Natural killer cell (primary cell): ENCODE results near the gene ITFG1. TPM values are rescaled to one million over a fixed set of nuclear protein-coding genes. Genes with fewer than 3 reads are reported as not detected.
A peak's percentile ranks its signal among the peaks of the same experiment; 100 is the strongest.

Experiments used
- ATAC-seq, 3 donors: fragments of 150-1000 bp in 2 of 3; fragments of 200-7000 bp in 1 of 3; cut with Tn5 transposase; 1 replicate in 1 of 3; 2 replicates in 2 of 3; pipeline ENCODE4 v1.10.0; 2021; ENCODE audit warnings: mild to moderate bottlenecking in 2 of 3, moderate library complexity in 2 of 3
- DNase-seq, 2 donors: peaks; one replicate each; pipeline versions ENCODE4 v3.0.0 to v3.0.0-alpha.2; 2013 to 2021; ENCODE audit warnings: mixed read lengths in 1 of 2
- H3K27ac ChIP-seq: one replicate; pipeline ENCODE4 v1.5.1; 2013; ENCODE audit warnings: mild to moderate bottlenecking, low read length
- H3K27me3 ChIP-seq: one replicate; pipeline ENCODE4 v1.6.1; 2013; ENCODE audit warnings: low read length; ENCODE audit not compliant: control insufficient read depth, insufficient read depth
- H3K36me3 ChIP-seq: one replicate; pipeline ENCODE4 v1.6.1; 2013; ENCODE audit warnings: low read length; ENCODE audit not compliant: control insufficient read depth, insufficient read depth
- H3K4me1 ChIP-seq: one replicate; pipeline ENCODE4 v1.6.1; 2013; ENCODE audit warnings: low read length; ENCODE audit not compliant: control insufficient read depth, insufficient read depth
- H3K4me3 ChIP-seq: one replicate; pipeline ENCODE4 v1.5.1; 2013; ENCODE audit warnings: low read length
- H3K9me3 ChIP-seq: one replicate; pipeline ENCODE4 v1.6.1; 2013; ENCODE audit warnings: low read length; ENCODE audit not compliant: control insufficient read depth, insufficient read depth
- H3K27ac Mint-ChIP-seq, 2 donors: one replicate each; pipeline ENCODE4 v1.8.0; 2022; ENCODE audit warnings: mild to moderate bottlenecking in 2 of 2, mixed read lengths in 2 of 2, moderate library complexity in 1 of 2
- H3K27me3 Mint-ChIP-seq, 2 donors: one replicate each; pipeline ENCODE4 v1.8.0; 2022; ENCODE audit warnings: low read depth in 2 of 2, mixed read lengths in 2 of 2
- H3K36me3 Mint-ChIP-seq: one replicate; pipeline ENCODE4 v1.8.0; 2022; ENCODE audit warnings: mixed read lengths
- H3K4me1 Mint-ChIP-seq, 2 donors: one replicate each; pipeline ENCODE4 v1.8.0; 2022; ENCODE audit warnings: mixed read lengths in 2 of 2
- H3K4me3 Mint-ChIP-seq: one replicate; pipeline ENCODE4 v1.8.0; 2022; ENCODE audit warnings: mild to moderate bottlenecking, moderate library complexity, mixed read lengths
- H3K9me3 Mint-ChIP-seq, 2 donors: one replicate each; pipeline ENCODE4 v1.8.0; 2022; ENCODE audit warnings: mixed read lengths in 2 of 2
- WGBS: methylation state at CpG from one replicate; pipeline ENCODE4 v1.1.7; 2013; ENCODE audit warnings: missing lambda C conversion rate; ENCODE audit not compliant: insufficient coverage; 5-methylcytosine and 5-hydroxymethylcytosine counted together
- intact Hi-C: fragments of 100-400 bp; cut with micrococcal nuclease; formaldehyde crosslinking; loops from one replicate; pipeline ENCODE4 v1.14.2; 2022
- total RNA-seq, 4 donors: library from RNA; stranded (reverse); fragments of 120-200 nt in 1 of 4; gene quantifications; one replicate each; pipeline versions ENCODE4 v1.2.3 to v1.2.4, GENCODE V29; 2013 to 2022
- TF ChIP-seq, protein P1 (sequence below): fragments of 200-600 bp; IDR thresholded peaks from one replicate; pipeline ENCODE4 v1.8.0; 2022; ENCODE audit warnings: antibody characterized with exemption

Gene ITFG1
- total RNA-seq, 3 donors from 2014 or later (not counting 1 experiment from before 2014, with no cell fraction given), result 30.4 to 44.1 (median 38.2) TPM

DNA sequence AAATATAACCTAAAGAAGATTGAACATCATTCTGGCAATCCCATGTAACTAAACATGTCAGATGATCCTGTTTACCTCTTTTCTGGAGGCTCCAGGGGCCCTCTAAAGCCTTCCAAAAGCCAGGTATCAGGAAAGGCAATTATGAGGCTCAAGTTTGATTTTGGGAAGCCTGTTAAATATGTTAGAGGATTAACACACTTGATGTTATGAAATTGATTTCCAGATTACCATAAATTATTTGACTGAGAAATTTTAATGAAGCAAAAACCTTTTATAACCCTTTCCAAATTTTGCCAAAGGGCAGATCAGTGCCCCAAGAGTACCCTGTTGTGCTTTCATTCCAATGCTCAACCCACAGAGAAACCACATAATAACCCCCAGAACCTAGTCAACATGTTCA is 29.6 kb upstream of the ITFG1 start:
- peaks cover 41% of the 10 kb centered on the region for H3K36me3 Mint-ChIP-seq
- Histone ChIP-seq H3K4me1 (peaks cover 6% of the 10 kb centered on the region), H3K27me3 (no peaks in the 10 kb centered on the region), H3K27ac (no peak overlapping the region), H3K9me3 (peaks cover 24% of the 10 kb centered on the region), H3K4me3 (no peak overlapping the region), H3K36me3 (no peaks in the 10 kb centered on the region)
- H3K9me3 Mint-ChIP-seq, result peaks cover 0 to 5% of the 10 kb centered on the region in 2 donors
- no peak overlapping the region for H3K4me3 Mint-ChIP-seq
- H3K27me3 Mint-ChIP-seq, result no peaks in the 10 kb centered on the region
- H3K4me1 Mint-ChIP-seq, result peaks cover 0 to 17% of the 10 kb centered on the region in 2 donors
- DNase-seq (no peak), ATAC-seq (no peak)
- intact Hi-C loops, result no loop called here
- TF ChIP-seq, protein P1, sequence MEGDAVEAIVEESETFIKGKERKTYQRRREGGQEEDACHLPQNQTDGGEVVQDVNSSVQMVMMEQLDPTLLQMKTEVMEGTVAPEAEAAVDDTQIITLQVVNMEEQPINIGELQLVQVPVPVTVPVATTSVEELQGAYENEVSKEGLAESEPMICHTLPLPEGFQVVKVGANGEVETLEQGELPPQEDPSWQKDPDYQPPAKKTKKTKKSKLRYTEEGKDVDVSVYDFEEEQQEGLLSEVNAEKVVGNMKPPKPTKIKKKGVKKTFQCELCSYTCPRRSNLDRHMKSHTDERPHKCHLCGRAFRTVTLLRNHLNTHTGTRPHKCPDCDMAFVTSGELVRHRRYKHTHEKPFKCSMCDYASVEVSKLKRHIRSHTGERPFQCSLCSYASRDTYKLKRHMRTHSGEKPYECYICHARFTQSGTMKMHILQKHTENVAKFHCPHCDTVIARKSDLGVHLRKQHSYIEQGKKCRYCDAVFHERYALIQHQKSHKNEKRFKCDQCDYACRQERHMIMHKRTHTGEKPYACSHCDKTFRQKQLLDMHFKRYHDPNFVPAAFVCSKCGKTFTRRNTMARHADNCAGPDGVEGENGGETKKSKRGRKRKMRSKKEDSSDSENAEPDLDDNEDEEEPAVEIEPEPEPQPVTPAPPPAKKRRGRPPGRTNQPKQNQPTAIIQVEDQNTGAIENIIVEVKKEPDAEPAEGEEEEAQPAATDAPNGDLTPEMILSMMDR, result no peak
- no peak overlapping the region for H3K27ac Mint-ChIP-seq

DNA sequence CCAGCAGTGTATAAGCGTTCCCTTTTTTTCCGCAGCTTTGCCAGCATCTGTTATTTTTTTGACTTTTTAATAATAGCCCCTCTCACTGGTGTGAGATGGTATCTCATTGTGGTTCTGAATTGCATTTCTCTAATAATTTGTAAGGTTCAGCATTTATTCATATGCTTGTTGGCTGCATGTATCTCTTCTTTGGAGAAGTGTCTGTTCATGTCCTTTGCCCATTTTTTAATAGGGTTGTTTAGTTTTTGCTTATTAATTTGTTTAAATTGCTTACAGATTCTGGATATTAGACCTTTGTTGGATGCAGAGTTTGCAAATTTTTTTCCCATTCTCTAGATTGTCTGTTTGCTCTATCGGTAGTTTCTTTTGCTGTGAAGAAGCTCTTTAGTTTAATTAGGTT is 27.2 kb upstream of the ITFG1 start:
- H3K36me3 ChIP-seq, result no peaks in the 10 kb centered on the region
- DNase-seq, result no peak
- H3K27ac ChIP-seq, result no peak overlapping the region
- no peaks in the 10 kb centered on the region for H3K27me3 Mint-ChIP-seq
- no peak for ATAC-seq
- peaks cover 3% of the 10 kb centered on the region for H3K4me1 ChIP-seq
- H3K9me3 Mint-ChIP-seq, result peaks cover 0 to 5% of the 10 kb centered on the region in 2 donors
- WGBS, result 100% methylated on average over 1 of the region's 3 CpGs
- H3K4me1 Mint-ChIP-seq, result peaks cover 7 to 12% of the 10 kb centered on the region in 2 donors
- H3K36me3 Mint-ChIP-seq, result peaks cover 41% of the 10 kb centered on the region
- H3K4me3 ChIP-seq, result no peak overlapping the region
- peaks cover 24% of the 10 kb centered on the region for H3K9me3 ChIP-seq
- H3K27me3 ChIP-seq, result no peaks in the 10 kb centered on the region
- intact Hi-C loops, result no loop called here
- TF ChIP-seq, protein P1, result no peak
- no peak overlapping the region for H3K27ac Mint-ChIP-seq
- H3K4me3 Mint-ChIP-seq, result no peak overlapping the region

DNA sequence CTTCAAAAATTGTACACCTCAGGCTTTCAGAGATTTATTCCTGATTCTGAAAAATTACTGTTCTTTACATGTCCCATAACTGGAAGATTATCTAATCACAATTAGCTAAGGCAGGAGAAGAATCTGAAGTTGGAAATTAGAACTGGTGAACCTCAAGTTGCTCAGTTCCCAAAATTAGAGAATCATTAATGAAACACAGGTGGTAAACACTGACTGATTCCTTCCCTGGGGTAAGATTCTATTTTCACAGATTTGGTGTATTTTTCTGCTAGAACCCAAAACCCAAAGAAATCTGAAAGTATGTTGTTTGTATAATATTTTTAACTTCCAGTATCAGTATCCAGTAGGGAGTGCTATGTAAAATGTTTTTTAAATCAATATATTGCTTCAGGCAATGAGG is 26.0 kb upstream of the ITFG1 start:
- H3K27me3 Mint-ChIP-seq, result no peaks in the 10 kb centered on the region
- intact Hi-C loops, result no loop called here
- no peak overlapping the region for H3K27ac ChIP-seq
- peaks cover 0 to 5% of the 10 kb centered on the region in 2 donors for H3K9me3 Mint-ChIP-seq
- ATAC-seq (no peak), DNase-seq (no peak)
- peaks cover 6 to 10% of the 10 kb centered on the region in 2 donors for H3K4me1 Mint-ChIP-seq
- no peak overlapping the region for H3K27ac Mint-ChIP-seq
- TF ChIP-seq, protein P1, result no peak
- H3K36me3 Mint-ChIP-seq, result peaks cover 40% of the 10 kb centered on the region
- no peak overlapping the region for H3K4me3 ChIP-seq
- no peaks in the 10 kb centered on the region for H3K36me3 ChIP-seq
- H3K9me3 ChIP-seq, result peaks cover 14% of the 10 kb centered on the region
- no peaks in the 10 kb centered on the region for H3K27me3 ChIP-seq
- H3K4me1 ChIP-seq, result no peaks in the 10 kb centered on the region
- no peak overlapping the region for H3K4me3 Mint-ChIP-seq

DNA sequence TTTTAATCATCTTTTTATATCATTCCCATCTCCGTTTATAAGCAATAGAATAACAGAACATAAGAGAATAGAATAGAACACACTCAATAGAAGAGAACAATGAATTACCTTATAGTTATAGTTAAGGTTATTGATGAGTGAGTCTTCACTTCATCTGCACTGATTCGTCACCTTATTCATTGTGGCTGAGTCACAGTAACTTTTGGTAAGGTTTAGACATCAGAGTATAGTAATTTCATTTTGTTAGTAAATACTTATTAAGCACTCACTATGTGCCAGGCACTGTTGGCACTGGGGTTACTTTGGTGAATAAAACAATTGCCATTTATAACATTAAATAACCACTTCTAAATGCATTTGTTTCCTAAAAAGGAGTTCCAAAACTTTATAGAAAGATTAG is 22.8 kb upstream of the ITFG1 start:
- H3K9me3 ChIP-seq, result peaks cover under 1% of the 10 kb centered on the region
- DNase-seq (no peak), ATAC-seq (no peak)
- Mint-ChIP-seq H3K4me3 (no peak overlapping the region), H3K4me1 (peaks cover 15 to 28% of the 10 kb centered on the region in 2 donors), H3K27ac (peak overlapping the region in 1 of 2 donors; percentile 50), H3K9me3 (peaks cover 0 to 4% of the 10 kb centered on the region in 2 donors), H3K36me3 (peaks cover 12% of the 10 kb centered on the region), H3K27me3 (no peaks in the 10 kb centered on the region)
- WGBS, result no CpG with 5 or more reads among the region's 2 CpGs
- no peaks in the 10 kb centered on the region for H3K27me3 ChIP-seq
- no peak overlapping the region for H3K4me3 ChIP-seq
- no peak overlapping the region for H3K27ac ChIP-seq
- TF ChIP-seq, protein P1, result no peak
- no peaks in the 10 kb centered on the region for H3K4me1 ChIP-seq
- H3K36me3 ChIP-seq, result no peaks in the 10 kb centered on the region
- intact Hi-C loops, result no loop called here
